Activated CD4-positive, alpha-beta T cell treated with anti-CD3 and anti-CD28 coated beads, Interleukin-10, Interleukin-2, amounts not matched to agents 100 ng/mL and 50 ng/mL, durations not matched to agents 16 hours and 8 hours (primary cell): Measurements from ENCODE around the gene ATP2B2.
"Not testable (repeated sequence)": the region's sequence is repeated elsewhere in the genome, so short reads cannot be mapped to it uniquely, and the experiment has no call there.

Experiments used
- DNase-seq: peaks from one replicate; pipeline ENCODE4 v3.0.0-alpha.2; 2020

ATP2B2 gene

GRCh38 chr3:10396931-10397330, 108.5 kb downstream of the ATP2B2 start:
- DNase-seq = no peak

DNA sequence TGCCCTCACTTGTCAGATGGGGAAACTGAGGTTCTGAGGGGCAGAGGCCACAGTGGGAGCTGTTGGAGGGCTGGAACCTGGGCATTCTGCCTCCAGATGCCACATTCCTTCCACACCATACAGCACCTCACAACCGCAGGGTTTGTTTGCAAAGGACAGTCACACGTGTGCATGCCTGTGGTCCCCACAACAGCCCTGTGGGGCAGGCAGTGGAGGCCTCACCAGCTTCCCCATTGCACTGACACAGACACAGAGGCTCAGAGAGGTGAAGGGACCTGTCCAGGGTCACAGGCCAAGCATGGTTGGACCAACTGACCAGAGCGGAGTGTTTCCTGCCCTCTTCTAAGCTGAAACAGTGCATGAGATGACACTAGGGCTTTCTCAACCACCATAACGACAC, 109.3 kb downstream of the ATP2B2 start:
- no peak for DNase-seq

DNA sequence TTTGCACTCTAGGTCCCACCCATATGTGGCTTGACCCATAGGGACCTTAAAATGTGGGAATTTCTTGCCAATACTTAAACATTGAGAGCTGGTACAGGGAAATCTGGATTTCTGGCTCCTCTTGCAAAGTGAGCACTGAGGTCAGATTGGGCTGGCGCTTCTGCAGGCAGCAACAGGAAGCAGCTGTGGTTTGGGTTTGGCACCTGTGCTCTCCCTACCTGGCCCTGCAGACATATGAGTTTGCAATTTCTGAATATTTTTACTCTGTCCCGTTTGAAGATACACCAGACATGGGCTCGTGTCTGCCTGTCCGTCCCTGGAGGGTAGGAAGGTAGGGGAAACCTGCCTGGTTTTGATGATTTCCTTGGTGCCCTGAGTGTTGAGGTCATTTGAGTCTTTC, 109.7 kb downstream of the ATP2B2 start:
- DNase-seq = peak; percentile 26

DNA sequence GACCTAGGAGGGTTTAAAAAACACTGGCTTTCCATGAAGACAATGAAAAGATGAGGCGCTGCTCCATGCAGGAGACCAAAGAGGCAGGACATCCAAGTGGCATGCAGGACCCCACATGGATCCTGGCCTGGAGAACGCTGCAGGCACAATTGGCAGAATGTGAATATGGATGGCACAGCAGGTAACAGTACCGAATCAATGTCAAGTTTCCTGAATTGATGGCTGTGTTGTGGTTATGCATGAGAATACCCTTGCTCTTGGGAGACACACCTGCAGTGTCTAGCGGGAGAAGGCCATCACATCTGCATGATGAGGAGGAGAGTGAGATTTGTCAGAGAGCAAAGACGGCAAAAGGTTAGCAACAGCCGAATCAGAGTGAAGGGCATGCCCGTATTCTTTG, 110.2 kb downstream of the ATP2B2 start:
- no peak for DNase-seq

GRCh38 chr3:10394491-10395025, 110.8 kb downstream of the ATP2B2 start:
- DNase-seq = no peak

GRCh38 chr3:10393514-10393913, 111.9 kb downstream of the ATP2B2 start:
- no peak for DNase-seq

DNA sequence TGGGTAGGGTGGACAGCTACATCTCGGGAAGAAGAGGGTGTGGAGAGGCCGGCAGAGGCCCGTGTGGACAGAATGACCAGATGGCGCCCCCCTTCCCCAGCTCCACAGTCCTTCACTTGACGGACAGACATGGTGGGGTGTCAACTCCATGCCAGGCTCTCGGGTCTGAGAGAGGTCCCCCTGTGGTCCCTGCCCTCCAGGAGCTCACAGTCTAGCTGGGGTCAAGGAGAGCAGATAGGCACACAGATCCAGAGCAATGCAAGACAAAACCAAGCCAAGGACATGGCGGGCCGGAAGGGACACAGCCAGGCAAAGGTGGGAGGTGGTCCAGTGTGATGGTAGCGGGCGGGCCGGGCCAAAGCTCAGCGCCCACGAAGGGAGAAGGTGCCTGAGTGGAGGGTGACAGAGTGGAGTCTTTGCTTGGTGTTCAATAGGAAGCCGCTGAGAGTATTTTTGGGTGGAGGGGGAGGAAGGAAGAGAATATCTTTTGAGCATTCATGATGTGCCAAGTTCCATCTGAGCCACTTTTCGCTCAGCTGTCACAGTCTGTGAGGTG, 112.4 kb downstream of the ATP2B2 start:
- no peak for DNase-seq

GRCh38 chr3:10392244-10392643, 113.1 kb downstream of the ATP2B2 start:
- no peak for DNase-seq

DNA sequence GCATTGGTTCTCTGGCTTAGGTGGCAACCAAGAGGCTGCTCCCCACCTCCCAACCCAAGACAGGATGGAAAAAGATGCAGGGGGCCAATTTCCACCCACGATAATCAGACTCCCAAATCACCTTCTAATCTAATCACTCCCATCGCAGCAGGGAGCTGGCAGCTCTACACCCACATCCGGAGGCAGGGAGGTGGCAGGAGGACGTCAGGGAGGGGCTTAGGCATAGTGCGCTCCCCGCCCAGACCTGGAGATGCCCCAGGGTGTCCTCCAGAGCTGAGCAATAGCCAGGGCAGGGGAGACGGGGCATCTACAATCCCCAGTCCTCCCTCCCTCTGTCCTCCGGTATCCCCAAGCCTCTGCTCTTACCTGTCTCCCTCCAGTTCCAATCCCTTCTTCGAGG, 114.0 kb downstream of the ATP2B2 start:
- no peak for DNase-seq

- DNase-seq = no peak
These were observed 114.6 kb downstream of the ATP2B2 start for GRCh38 chr3:10390641-10391373.

GRCh38 chr3:10389995-10390394, 115.4 kb downstream of the ATP2B2 start:
- no peak for DNase-seq

GRCh38 chr3:10389339-10389738, 116.0 kb downstream of the ATP2B2 start:
- DNase-seq = no peak

- DNase-seq = no peak
These were observed 117.3 kb downstream of the ATP2B2 start for GRCh38 chr3:10387881-10388609.

GRCh38 chr3:10386121-10386520, 119.3 kb downstream of the ATP2B2 start:
- no peak for DNase-seq

GRCh38 chr3:10384541-10385360, 120.6 kb downstream of the ATP2B2 start:
- DNase-seq = no peak

GRCh38 chr3:10383850-10384248, 121.5 kb downstream of the ATP2B2 start:
- no peak for DNase-seq

DNA sequence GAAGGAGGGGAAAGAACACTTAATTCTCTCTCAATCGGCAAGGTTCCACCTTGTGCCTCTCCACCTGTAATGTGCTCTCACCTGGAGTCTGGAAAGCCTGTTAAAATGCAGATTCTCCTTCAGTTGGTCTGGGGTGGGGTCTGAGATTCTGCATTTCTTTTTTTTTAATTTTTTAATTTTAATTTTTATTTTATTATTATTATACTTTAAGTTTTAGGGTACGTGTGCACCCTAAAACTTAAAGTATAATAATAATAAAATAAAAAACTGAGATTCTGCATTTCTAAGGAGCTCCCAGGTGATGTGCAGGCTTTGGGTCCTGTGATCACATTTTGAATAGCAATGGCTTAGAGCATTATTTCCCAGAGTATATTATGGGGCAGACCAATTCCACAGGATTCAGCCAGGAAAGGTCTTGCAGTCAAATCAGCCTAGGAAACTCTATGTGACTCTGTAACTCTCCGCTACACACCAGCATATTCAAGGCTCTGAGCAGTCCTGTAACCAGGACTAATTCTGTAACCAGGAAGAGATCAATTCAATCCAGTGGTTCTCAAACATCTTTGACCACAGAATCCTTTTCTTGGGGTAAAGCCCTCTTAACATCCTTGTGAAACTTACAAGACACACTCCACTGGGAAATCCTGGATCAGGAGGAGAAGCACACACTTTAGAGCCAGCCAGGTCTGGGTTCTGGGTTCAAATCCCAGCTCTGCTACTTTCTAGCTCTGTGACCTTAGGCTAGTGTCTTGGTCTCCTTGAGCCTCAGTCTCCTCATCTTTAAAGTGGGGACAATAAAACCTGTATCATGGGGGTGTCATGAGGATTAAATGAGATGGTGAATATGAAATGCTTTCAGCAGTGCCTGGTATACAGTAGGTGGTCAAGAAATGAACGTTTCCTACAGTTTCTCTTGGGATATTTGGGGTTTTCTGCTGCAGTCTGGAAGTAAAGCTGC, 122.2 kb downstream of the ATP2B2 start:
- no peak for DNase-seq

DNA sequence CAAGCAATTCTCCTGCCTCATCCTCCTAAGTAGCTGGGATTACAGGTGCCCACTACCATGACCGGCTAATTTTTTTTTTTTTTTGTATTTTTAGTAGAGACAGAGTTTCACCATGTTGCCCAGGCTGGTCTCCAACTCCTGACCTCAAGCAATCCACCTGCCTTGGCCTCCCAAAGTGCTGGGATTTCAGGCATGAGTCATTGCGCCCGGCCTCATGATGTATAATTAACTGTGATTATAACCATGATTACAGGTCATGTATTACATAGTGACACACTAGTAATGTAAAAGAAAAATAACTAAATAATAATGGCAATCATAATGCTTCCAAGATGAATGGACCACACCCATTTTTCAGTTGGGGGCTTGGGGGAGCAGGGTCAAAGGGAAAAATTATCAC, 122.9 kb downstream of the ATP2B2 start:
- not testable (repeated sequence) for DNase-seq

DNA sequence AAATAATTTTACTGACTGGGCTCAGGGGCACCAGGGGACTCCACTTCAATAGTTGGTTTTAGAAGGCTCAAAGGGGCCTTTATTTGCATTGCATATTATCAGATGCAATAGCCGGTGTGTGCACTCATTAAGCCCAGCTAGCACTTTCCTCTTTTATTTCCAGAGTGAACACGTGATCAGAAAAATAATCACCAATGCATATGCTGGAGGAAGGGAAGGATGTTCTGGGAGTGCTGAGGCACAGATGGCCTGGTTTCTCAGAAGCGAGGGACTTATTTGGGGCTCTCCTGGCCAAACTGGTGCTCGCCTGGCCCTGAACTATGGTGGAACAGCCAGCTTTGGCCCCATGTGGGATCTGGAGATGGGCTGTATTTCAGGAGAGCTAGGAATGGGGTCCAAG, 124.0 kb downstream of the ATP2B2 start:
- DNase-seq = no peak

DNA sequence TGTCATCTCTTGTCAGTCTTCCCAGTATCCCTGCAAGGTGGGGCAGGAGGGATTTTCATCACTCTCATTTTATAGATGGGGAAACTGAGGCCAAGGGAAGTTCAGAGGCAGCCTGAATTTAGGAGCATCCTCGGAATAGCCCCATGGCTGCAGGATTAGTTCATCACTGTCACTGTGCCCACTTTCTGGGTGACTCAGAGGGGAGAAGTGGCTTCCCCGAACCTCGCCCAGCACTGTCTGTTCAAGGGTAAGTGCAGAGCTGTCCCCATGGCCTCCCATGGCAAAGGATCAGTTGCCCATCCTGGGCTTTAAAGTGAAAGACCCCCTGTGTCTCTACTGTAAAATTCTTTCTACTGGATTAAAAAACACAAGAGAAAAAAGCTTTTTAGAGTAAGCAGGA, 124.5 kb downstream of the ATP2B2 start:
- no peak for DNase-seq

- DNase-seq = no peak
These were observed 125.4 kb downstream of the ATP2B2 start for GRCh38 chr3:10379961-10380360.

DNA sequence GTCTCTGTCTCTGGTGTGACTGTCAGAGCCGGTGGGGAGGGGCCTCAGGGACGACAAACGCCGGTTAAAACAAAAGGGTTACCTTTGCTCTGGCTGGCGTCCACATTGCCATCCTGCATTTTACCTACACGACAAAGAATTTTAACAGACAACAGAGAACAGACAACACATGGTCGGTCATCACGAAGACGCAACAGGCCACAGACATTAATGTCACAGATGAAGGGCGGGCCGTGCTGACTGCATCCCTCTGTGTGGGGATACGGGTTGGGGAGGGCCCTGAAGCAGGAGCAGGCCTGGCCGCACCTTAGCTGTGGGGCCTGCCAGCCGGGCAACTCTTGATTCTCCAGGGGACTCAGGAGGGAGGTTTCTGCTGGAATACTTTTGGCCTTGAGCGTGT, 126.2 kb downstream of the ATP2B2 start:
- no peak for DNase-seq
